Activated T-cell treated with anti-CD3 and anti-CD28 coated beads for 48 hours (primary cell): ENCODE data around the gene SLC38A5.
"Not testable (repeated sequence)": the region's sequence is repeated elsewhere in the genome, so short reads cannot be mapped to it uniquely, and the experiment has no call there.

Source experiments
- DNase-seq: peaks from one replicate; pipeline ENCODE4 v3.0.0-alpha.2; 2020; ENCODE audit warnings: low read depth

The SLC38A5 gene

DNA sequence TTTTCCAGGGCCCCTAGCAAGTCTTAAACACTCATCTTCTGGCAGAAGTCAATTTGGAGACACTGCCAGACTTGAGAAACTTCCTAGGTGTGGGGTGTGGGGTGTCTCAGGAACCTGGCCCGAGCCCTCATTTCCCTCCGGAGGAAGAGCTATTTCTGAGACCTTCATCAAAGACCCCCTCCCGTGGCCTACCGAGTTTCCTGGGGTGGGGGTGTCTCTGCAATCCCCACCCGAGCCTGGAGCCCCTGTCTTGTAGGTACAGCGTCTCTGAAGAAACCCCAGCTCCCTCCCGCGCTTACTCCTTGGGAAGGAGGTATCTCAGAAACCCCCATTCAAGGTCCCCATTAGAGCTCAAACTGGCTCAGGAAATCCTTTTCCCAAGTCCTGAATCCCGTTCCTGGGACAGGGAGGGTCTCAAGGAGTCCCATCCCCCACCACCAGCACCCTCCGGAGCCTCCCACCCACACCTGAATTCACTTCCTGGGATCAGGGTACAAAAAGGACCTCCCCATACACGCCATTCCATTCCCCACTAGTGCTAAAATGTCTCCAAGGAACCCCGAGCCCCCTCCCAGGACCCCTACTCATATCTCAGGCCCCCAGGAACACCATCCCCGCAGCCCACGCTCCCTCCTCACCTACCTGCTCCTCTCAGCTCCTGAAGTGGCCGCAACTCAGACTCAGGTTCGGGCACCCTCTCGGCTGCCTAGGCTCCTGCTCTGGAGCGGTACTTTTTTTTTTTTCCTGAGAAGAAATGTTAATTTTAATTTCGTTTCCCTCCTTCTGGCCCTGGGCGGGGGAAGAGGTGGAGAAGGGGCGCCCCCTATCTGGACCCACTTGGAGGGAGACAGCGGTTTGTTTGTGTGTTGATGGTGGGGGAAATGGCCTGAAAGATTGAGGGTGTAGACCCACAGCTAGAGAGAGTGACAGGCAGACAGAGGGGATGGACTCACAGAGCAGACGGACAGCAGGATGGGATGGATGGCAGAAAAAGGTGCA lies 1.1 kb downstream of the SLC38A5 start:
- DNase-seq = peak; percentile 30

DNA sequence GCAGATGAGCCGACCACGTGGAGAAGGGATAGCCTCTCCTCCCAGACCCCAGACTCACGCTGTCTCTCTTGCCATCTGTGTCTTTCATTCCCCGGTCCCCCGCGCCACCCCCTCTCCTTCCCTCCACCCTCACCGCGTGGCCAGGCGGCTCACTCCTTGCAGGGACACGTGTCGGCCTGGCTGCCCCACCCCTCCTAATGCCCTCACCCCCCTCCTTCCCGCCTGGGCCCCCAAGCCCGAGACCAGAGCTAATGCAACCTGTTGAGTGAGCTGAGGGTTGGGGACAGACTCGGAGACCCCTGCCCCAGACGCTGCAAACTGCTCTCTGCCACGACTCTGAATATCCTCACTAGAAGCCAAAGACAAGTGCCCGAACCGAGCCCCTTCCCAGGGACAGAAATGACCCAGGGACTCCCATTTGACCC lies 1.8 kb downstream of the SLC38A5 start:
- DNase-seq = peak; percentile 40

DNA sequence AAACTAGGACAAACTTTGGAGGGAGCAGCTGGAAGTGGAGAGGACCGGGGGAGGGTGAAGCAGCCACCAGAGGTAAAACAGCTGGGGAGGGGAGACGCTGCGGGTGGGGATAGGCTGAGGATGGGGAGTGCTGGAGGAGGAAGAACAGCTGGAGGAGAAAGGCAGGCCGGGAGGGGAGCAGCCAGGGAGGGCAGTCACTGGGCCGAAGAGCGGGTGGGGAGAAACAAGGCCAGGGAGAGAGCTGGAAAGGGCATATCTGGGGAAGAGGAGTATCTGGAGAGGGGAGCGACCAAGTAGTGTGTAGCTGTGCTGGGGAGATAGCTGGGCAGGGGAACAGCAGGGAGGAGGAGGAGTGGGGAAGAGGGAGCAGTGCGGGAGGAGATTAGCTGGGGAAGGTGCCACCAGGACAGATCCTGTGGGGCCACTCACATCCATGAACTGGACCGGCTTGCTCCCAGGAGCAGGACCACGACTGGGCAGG lies 2.7 kb downstream of the SLC38A5 start:
- no peak for DNase-seq

DNA sequence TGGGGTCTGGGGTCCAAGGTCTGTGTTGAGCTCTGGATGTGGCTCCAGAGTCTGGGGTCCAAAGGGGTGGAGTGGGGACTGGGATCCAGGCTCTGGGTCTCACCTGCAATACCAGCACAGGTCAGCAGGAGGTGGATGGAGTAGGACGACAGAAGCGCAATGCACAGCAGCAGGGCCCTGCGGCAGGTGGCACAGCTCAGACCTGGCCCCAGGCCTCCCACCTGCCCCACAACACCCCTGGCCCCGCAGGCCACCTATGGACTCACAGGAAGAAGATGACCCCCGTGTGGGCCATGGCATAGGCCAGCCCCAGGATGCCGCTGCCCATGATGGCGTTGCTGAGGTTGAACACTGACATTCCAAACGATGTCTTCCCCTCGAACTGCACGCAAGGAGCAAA lies 3.4 kb downstream of the SLC38A5 start:
- no peak for DNase-seq

DNA sequence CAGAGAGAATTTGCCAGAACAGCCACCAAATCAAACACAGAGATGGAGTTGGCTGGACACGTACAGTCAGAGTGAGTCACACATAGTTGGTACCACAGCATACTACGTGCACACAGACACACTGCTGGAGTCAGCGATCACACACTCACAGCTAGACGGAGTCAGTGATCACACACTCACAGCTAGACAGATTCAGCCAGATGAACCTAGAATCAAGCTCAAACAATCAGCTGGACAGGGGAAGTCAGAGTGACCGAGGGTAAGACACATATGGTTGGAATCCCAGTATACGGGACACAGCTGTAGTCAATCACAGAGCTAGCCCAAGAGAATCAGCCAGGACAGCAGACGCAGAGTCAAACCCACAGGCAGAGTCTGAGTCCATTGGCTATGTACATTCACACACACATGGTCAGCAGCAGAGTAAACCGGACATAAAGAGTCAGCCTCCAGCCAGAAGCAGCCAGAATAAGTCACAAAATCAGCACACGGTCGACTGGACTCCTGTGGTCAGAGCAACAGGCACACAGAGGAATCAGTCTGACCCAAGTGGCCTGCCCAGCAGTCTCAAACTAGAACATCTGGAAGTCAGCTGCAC lies 4.6 kb downstream of the SLC38A5 start:
- DNase-seq = no peak

DNA sequence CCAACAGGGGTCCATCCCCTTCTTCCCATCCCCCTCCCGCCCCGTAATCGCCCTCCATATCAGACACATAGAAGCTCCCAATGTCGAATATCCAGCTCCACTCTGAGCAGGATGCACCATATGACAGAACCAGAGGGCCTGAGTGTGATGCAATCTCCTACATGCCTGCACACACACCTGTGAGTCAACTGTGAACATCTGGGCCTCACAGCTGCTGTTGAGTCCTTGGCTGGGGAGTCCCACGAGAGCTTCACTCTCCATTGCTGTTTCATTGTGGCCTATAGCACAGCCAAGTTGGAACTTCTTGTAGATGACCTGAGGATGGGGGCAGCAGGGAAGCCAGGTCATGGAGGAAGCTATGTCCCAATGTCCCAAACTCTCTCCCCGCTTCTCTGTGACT lies 8.2 kb downstream of the SLC38A5 start:
- no peak for DNase-seq

DNA sequence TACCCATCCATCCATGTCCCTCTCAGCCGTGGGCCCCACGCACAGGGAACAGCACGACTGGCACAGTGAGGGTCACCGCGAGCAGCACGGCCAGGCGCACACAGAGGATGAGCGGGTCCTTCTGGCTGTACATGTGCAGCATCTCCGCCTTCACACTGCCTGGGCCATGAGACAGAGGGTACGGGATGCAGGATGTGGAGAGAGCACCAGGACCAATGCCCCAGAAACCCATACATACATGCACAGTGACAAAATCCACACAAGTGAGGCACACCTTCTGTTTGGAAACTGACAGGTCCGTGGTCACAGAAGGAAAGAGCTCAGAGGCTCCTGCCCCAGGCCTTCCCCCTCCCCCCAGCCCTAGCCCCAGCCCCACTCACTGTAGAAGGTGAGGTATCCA lies 9.5 kb downstream of the SLC38A5 start:
- DNase-seq = no peak

DNA sequence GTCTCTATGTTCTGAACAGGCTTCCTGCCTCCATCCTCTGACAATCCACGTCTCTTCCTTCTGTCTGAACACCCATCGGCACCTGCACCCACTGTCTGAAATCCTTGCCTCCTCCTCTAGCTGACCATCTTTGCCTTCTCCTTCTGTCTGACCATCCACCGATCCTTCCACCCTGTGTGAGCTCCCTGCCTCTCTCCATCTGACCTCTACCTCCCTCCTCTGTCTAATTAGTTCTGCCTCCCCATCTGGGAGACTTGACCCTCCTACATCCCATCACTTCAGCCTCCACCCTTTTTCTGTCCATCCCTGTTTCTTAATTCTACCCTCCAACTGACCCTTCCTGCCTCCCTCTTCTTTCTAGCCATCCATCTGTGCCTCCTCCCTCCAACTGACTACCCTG lies 10.0 kb downstream of the SLC38A5 start:
- no peak for DNase-seq

DNA sequence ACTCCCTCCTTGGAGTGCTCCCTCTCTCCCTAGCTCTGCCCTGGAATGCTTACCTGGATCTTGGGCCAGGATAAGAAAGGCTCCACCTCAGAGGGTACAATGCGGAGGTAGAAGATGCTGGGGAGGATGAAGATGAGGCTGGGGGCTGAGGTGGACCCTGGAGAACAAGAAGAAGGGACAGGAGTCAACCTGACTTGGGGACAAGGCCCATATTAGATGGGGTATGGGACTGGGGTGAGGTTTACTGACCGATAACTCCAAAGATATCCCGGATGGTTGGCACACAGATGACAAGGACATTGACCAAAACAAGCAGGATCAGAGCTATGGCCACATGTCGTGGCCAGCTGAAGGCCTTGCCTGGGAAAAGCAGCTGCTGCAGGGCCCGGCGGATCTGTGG lies 10.6 kb downstream of the SLC38A5 start:
- no peak for DNase-seq

DNA sequence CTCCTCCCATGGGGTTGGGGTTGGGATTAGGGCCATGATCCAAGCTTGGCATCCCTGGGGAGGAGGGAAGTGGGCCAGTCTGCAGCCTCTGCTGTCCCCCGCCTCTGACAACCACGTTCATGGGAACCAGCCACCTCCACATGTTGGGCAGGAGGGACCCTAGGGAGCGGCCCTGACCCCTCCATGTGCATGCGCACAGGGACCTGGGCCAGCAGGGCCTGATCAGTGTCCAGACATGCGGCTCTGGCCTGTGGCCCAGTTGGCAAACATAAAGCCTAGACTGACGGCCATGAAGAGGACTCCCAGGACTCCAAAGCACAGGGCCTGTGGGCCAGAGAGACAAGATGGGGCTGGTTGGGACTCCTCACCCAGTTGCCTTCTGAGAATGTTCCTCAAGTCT lies 11.3 kb downstream of the SLC38A5 start:
- DNase-seq = no peak

DNA sequence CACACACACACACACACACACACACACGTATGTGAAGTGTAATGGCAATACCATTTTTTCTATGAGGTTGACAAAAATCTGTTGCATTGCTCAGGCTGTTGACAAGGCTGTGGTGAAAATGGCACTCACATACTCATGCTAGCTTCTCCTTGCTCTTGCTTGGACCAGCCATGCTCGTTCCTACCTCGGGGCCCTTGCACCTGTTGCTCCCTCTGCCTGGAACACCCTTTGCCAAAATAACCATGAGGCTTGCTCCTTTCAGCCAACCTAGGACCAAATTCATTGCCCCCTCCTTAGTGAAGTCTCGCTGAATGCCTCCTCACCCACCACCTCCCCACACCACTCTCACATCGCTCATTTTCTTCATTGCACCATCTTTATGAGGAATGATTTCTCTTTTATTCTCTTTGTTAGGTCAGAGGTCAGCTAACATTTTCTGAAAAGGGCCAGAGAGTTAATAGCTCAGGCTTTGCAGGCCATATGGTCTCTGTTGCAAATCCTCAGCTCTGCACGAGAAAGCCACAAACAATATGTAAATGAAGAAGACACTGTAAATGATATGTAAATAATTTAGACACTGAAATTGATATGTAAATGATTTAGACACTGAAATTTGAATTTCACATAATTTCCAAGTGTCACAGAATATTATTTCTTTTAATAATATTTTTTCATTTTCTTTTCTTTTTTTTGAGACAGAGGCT lies 13.3 kb downstream of the SLC38A5 start:
- DNase-seq = no peak

DNA sequence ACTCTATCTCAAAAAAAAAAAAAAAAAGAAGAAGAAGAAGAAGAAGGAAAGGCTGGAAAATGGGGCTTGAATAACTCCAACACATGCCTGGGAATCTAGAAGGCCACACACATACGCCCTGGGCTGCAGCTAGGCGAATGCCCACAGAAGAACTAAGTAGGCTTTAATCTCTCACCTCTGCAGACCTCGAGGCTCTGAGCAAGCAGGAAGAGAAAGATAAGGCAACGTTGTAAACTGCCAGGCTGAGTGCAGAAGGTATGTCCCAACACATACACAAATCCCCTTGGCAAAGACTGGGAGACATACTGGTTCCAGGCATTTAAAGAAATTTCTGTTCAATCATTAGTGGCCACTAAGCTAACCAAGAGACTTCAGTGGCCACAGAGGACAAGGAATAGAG lies 18.4 kb downstream of the SLC38A5 start:
- DNase-seq = no peak

DNA sequence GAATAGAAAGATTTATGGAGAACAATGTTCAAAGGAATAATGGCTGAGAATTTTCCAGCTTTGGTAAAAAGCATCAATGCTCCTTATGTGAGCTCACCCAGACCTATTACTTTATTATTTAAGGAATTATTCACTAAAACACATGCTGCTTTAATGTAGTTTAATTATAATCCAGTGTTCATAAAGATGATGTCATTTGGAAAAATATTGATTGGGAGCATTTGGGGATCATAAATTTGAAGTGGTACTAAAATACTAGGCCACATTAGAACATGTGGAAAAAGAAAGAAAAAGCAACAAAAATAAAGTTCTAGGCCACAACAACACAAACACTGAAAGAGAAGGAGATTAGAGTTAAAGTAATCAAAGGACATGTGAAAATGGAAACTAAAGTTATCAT lies 20.0 kb downstream of the SLC38A5 start:
- no peak for DNase-seq

DNA sequence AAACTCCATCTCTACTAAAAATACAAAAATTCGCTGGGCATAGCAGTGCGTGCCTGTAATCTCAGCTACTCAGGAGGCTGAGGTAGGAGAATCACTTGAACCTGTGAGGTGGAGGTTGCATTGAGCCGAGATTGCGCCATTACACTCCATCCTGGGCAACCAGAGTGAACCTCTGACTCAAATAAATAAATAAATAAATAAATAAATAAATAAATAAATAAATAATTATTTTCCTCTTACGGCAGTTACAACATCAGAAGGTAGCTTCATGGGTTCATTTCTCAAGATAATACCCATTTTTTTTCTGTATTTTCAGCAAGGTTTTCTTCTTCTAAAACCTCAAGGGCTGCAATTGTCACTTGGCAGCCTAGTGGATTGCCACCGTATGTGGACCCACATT lies 22.9 kb downstream of the SLC38A5 start:
- DNase-seq = not testable (repeated sequence)

DNA sequence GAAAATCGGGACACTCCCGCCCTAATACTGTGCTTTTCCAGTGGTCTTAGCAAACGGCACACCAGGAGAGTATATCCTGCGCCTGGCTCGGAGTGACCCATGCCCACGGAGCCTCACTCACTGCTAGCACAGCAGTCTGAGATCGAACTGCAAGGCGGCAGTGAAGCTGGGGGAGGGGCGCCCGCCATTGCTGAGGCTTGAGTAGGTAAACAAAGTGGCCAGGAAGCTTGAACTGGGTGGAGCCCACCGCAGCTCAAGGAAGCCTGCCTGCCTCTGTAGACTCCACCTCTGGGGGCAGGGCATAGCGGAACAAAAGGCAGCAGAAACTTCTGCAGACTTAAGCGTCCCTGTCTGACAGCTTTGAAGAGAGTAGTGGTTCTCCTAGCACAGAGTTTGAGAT lies 36.3 kb downstream of the SLC38A5 start:
- DNase-seq = not testable (repeated sequence)

DNA sequence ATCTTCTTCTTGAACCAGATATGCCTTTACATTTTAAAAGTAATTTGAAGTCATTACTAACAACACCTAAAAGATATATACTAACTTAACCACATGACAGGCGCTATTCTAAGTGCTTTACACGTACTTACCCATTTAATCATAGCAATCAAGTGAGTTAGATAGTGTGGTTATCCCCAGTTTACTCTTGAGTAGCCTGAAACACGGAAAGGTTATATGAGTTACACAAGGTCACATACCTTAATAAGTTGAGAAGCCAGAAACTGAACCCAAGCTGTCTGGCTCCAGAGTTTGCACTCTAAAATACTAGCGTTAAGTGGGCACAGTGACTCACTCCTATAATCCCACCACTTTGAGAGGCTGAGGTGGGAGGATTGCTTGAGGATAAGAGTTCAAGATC lies 39.9 kb downstream of the SLC38A5 start:
- not testable (repeated sequence) for DNase-seq

DNA sequence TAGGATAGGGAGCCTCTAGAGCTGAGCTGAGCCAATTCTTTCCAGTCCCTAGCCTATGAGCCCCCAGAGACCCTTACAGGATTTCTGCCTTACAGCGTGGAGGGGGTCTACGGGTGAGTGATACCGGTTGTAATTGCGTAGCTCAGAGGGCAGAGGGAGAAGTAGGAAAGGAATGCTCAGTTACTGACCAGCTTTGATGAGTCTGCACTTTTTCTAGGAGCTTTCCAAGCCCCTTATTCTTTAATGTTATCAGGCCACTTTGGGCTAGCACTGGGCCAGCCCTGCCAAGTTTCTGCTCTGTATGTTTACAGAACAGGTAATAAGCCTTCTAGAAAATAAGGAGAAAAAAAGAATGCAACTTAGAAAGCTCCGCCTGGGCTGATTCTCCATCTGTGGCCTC lies 40.5 kb downstream of the SLC38A5 start:
- not testable (repeated sequence) for DNase-seq

DNA sequence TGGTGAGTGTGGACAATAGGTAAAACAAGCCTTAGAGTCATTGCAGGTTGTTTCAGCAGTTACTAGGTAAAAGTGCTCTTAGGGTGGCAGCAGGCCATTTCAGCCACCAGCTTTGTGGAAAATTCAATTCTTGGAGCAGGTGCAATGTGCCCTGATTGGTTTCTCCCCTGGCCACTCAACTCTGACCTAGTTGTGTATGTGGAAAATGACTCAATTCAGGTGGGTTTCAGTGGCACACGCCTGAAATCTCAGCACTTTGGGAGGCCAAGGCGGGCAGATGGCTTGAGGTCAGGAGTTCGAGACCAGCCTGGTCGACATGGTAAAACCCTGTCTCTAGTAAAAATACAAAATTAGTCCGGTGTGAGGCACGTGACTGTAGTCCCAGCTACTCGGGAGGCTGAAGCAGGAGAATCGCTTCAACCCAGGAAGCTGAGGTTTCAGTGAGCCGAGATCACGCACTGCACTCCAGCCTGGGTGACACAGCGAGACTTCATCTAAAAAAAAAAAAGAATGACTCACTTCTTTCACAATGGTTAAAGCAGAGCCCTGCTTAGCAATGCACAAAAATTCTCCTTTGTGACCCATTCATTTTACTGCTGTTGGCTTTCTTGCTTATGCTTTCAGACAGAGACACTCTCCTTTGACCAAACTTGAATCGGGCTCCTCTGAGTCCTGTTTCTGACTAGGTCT lies 42.9 kb downstream of the SLC38A5 start:
- DNase-seq = not testable (repeated sequence)

DNA sequence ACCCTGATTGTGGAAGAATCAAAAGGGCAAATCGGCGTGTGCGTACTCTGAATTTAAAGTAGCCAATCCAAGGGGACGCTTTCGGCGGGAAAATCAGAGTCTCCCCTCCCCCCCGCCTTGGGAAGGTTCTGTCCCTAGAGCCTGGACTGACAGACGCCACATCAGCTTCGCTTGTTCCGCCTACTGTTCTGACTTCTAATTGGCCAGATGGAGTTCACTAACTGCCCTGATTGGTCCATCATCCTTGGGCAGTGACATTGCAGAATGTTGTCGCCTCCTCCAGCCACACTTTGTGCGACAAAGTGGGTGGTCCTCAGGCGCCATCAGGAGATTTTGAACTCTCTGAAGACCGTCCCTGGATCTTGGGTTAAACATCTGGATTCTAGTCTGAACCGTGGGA lies 58.2 kb downstream of the SLC38A5 start, which contains the start of gene SSX4B:
SSX4B (minus strand) TSS at position 101 of the 400 bp plus-strand sequence. CDS start 588 bp downstream, outside the sequence.
- not testable (repeated sequence) for DNase-seq
